ENCODE data around the gene DHX8.
"Not testable (repeated sequence)": the region's sequence is repeated elsewhere in the genome, so short reads cannot be mapped to it uniquely, and the experiment has no call there.

DHX8 gene

GRCh38 chr17:43483674-43484551 lies at the start of gene DHX8:
TSS of gene DHX8 (plus strand) at chr17:43483975. CDS start at chr17:43484038, 63 bp downstream.
- DNase-seq, result peak; percentile 99

GRCh38 chr17:43434902-43435319 lies 48.9 kb upstream of the DHX8 start:
- no peak for DNase-seq

GRCh38 chr17:43437756-43438155 lies 46.0 kb upstream of the DHX8 start:
- DNase-seq, result no peak

GRCh38 chr17:43438626-43439025 lies 45.1 kb upstream of the DHX8 start:
- no peak for DNase-seq

- DNase-seq, result no peak
Measured at GRCh38 chr17:43439041-43439440, 44.7 kb upstream of the DHX8 start.

- DNase-seq, result no peak
Measured at GRCh38 chr17:43442711-43443110, 41.1 kb upstream of the DHX8 start.

- no peak for DNase-seq
Measured at GRCh38 chr17:43443381-43443780, 40.4 kb upstream of the DHX8 start.

GRCh38 chr17:43444223-43445008 lies 39.4 kb upstream of the DHX8 start:
- no peak for DNase-seq

- DNase-seq, result no peak
Measured at GRCh38 chr17:43445009-43445589, 38.7 kb upstream of the DHX8 start.

GRCh38 chr17:43446773-43447172 lies 37.0 kb upstream of the DHX8 start:
- DNase-seq, result no peak

- no peak for DNase-seq
Measured at GRCh38 chr17:43448720-43449469, 34.9 kb upstream of the DHX8 start.

- DNase-seq, result no peak
Measured at GRCh38 chr17:43449470-43450248, 34.1 kb upstream of the DHX8 start.

GRCh38 chr17:43450791-43451190 lies 33.0 kb upstream of the DHX8 start:
- DNase-seq, result not testable (repeated sequence)

- not testable (repeated sequence) for DNase-seq
Measured at GRCh38 chr17:43451741-43452140, 32.0 kb upstream of the DHX8 start.

- DNase-seq, result no peak
Measured at GRCh38 chr17:43453331-43453812, 30.4 kb upstream of the DHX8 start.

GRCh38 chr17:43454868-43455267 lies 28.9 kb upstream of the DHX8 start:
- no peak for DNase-seq

GRCh38 chr17:43456029-43456428 lies 27.7 kb upstream of the DHX8 start:
- no peak for DNase-seq

- DNase-seq, result no peak
Measured at GRCh38 chr17:43456661-43457361, 27.0 kb upstream of the DHX8 start.

- no peak for DNase-seq
Measured at GRCh38 chr17:43457362-43457692, 26.4 kb upstream of the DHX8 start.

GRCh38 chr17:43459878-43460277 lies 23.9 kb upstream of the DHX8 start:
- DNase-seq, result not testable (repeated sequence)

GRCh38 chr17:43461185-43461584 lies 22.6 kb upstream of the DHX8 start:
- DNase-seq, result no peak
